ENCODE results near the gene KIR2DL3. TPM values are rescaled to one million over a fixed set of nuclear protein-coding genes. Genes with fewer than 3 reads are reported as not detected.
"Not testable (repeated sequence)": the region's sequence is repeated elsewhere in the genome, so short reads cannot be mapped to it uniquely, and the experiment has no call there.

The KIR2DL3 gene
- total RNA-seq, 1 donor from 2014 or later, result not detected

DNA sequence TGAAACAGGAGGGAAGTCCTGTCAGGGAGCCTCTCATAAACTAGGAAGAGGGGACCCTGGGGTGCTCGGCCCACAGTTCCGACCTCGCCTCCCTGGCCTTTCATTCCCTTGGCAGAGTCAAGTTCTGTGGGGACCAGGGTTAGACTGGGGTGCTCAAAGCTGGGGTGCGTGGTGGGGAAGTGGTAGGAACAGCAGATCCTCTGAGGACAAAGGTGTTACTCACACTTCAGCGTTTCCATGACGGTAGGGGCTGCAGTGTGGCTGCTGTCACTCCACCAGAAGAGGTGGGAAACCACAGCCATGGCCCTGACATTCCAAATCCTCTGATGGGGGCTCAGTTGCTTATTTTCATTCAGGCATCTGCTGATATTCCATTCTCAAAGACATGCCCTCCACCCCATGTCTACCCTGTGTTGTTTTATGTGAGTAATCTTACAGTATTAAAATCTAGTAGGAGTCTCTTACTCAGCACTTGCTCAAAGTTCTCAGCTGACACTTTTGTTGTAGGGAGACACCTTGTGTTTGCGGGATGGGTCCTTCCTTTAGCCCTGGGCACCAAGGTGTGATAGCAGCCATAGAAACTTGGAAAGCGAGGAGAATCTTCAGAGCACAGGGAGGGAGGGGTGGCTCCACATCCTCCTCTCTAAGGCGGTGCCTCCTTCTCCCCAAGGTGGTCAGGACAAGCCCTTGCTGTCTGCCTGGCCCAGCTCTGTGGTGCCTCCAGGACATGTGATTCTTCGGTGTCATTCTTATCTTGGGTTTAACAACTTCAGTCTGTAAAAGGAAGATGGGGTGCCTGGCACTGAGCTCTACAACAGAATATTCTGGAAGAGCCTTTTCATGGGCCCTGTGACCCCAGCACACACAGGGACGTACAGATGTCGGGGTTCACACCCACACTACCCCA, 18.1 kb downstream of the KIR2DL3 start:
- H3K9me3 Mint-ChIP-seq; DNase-seq (ENCODE audit: low spot score); H3K27me3 Mint-ChIP-seq (ENCODE audit: low read depth); H3K4me1 Mint-ChIP-seq (ENCODE audit: low read depth); H3K36me3 Mint-ChIP-seq (ENCODE audit: low read depth); H3K27ac Mint-ChIP-seq; intact Hi-C loops (cut with micrococcal nuclease); H3K4me3 Mint-ChIP-seq (ENCODE audit: low read depth): not testable (repeated sequence)

- H3K9me3 Mint-ChIP-seq; DNase-seq (ENCODE audit: low spot score); intact Hi-C loops (cut with micrococcal nuclease); H3K36me3 Mint-ChIP-seq (ENCODE audit: low read depth); H3K4me3 Mint-ChIP-seq (ENCODE audit: low read depth); H3K27ac Mint-ChIP-seq; H3K27me3 Mint-ChIP-seq (ENCODE audit: low read depth); H3K4me1 Mint-ChIP-seq (ENCODE audit: low read depth): not testable (repeated sequence)
Observed at GRCh38 chr19:54758577-54758976, 20.3 kb downstream of the KIR2DL3 start.

DNA sequence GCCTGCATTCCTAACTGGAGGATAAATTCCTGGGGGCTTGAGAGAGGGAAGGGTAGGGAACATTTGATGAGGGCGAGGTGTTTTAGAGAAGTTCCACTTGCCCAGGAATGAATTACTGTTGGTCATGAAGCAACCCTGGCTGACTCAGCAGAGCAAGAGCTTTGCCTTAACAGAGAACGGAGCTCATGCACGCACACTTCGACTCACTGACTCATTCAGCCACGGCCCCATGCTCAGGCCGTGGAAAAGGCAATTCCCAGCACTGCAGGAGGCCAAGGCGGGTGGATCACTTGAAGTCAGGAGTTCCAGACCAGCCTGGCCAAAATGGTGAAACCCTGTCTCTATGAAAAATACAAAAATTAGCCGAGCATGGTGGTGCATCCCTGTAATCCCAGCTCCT, 25.9 kb downstream of the KIR2DL3 start:
- H3K27ac Mint-ChIP-seq; H3K27me3 Mint-ChIP-seq (ENCODE audit: low read depth); H3K4me1 Mint-ChIP-seq (ENCODE audit: low read depth); intact Hi-C loops (cut with micrococcal nuclease); H3K9me3 Mint-ChIP-seq; DNase-seq (ENCODE audit: low spot score); H3K36me3 Mint-ChIP-seq (ENCODE audit: low read depth); H3K4me3 Mint-ChIP-seq (ENCODE audit: low read depth): not testable (repeated sequence)

DNA sequence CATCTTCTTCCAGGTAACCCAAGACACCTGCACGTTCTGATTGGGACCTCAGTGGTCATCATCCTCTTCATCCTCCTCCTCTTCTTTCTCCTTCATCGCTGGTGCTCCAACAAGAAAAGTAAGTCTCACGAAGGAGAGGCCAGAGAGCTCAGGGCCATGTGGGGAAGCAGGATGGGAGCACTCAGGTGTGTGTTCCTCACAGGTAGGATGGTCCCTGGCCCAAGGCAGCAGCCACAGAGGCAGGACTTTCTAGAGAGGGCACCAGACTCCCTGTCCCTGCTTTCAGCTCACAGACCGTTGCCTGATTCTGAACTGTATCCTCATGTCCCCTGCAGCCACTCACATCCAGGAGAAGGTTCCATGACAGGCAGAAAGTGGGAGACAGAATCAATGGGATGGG, 28.2 kb downstream of the KIR2DL3 start:
- H3K27ac Mint-ChIP-seq; H3K4me1 Mint-ChIP-seq (ENCODE audit: low read depth); H3K9me3 Mint-ChIP-seq; H3K4me3 Mint-ChIP-seq (ENCODE audit: low read depth); intact Hi-C loops (cut with micrococcal nuclease); H3K36me3 Mint-ChIP-seq (ENCODE audit: low read depth); DNase-seq (ENCODE audit: low spot score); H3K27me3 Mint-ChIP-seq (ENCODE audit: low read depth): not testable (repeated sequence)

DNA sequence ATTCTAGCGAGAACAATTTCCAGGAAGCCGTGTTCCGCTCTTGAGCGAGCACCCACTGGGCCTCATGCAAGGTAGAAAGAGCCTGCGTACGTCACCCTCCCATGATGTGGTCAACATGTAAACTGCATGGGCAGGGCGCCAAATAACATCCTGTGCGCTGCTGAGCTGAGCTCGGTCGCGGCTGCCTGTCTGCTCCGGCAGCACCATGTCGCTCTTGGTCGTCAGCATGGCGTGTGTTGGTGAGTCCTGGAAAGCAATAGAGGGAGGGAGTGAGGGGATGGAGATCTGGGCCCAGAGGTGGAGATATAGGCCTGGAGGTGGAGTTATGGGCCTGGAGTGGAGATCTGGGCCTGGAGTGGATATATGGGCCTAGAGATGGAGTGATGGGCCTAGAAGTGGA, 31.3 kb downstream of the KIR2DL3 start, which contains the start of gene KIR2DL1:
Gene KIR2DL1, plus strand, starts transcription at position 148 of the 400 bp plus-strand sequence. Its CDS starts 58 bp downstream, at position 206.
- H3K4me3 Mint-ChIP-seq (ENCODE audit: low read depth); H3K4me1 Mint-ChIP-seq (ENCODE audit: low read depth); H3K27me3 Mint-ChIP-seq (ENCODE audit: low read depth); intact Hi-C loops (cut with micrococcal nuclease); DNase-seq (ENCODE audit: low spot score); H3K36me3 Mint-ChIP-seq (ENCODE audit: low read depth); H3K9me3 Mint-ChIP-seq; H3K27ac Mint-ChIP-seq: not testable (repeated sequence)

- intact Hi-C loops (cut with micrococcal nuclease); H3K4me1 Mint-ChIP-seq (ENCODE audit: low read depth); DNase-seq (ENCODE audit: low spot score); H3K27me3 Mint-ChIP-seq (ENCODE audit: low read depth); H3K4me3 Mint-ChIP-seq (ENCODE audit: low read depth); H3K27ac Mint-ChIP-seq; H3K9me3 Mint-ChIP-seq; H3K36me3 Mint-ChIP-seq (ENCODE audit: low read depth): not testable (repeated sequence)
Observed at GRCh38 chr19:54770511-54770910, 32.2 kb downstream of the KIR2DL3 start.

DNA sequence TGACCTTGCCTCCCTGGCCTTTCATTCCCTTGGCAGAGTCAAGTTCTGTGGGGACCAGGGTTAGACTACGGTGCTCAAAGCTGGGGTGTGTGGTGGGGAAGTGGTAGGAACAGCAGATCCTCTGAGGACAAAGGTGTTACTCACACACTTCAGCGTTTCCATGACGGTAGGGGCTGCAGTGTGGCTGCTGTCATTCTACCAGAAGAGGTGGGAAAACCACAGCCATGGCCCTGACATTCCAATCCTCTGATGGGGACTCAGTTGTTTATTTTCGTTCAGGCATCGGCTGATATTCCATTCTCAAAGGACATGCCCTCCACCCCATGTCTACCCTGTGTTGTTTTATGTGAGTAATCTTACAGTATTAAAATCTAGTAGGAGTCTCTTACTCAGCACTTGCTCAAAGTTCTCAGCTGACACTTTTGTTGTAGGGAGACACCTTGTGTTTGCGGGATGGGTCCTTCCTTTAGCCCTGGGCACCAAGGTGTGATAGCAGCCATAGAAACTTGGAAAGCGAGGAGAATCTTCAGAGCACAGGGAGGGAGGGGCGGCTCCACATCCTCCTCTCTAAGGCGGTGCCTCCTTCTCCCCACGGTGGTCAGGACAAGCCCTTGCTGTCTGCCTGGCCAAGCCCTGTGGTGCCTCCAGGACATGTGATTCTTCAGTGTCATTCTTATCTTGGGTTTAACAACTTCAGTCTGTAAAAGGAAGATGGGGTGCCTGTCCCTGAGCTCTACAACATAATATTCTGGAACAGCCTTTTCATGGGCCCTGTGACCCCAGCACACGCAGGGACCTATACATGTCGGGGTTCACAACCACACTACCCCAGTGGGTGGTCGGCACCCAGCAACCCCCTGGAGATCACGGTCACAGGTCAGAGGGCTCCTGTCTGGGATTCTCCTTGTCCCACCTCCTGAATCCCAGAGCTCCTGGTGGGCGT, 33.0 kb downstream of the KIR2DL3 start:
- H3K27ac Mint-ChIP-seq; H3K36me3 Mint-ChIP-seq (ENCODE audit: low read depth); H3K4me3 Mint-ChIP-seq (ENCODE audit: low read depth); H3K27me3 Mint-ChIP-seq (ENCODE audit: low read depth); DNase-seq (ENCODE audit: low spot score); H3K4me1 Mint-ChIP-seq (ENCODE audit: low read depth); intact Hi-C loops (cut with micrococcal nuclease); H3K9me3 Mint-ChIP-seq: not testable (repeated sequence)

DNA sequence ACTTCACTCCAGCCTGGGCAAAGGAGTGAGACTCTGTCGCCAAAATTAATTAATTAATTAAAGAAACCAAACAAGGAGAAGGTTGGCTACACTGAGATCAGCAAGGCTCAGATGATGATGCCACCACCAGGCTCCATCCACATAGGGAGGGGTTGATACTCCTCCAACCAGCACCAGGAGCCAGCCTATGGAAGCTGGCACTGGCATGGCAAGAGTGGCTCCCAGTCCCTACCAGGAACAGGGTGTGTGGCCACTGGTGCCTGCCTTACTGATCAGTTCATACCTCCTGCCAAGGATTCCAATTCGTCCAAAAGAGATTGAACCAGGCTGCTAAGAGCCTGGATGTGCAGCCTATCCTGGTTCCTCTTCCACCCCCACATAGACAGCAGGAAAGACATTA, 34.4 kb downstream of the KIR2DL3 start:
- H3K9me3 Mint-ChIP-seq; intact Hi-C loops (cut with micrococcal nuclease); H3K36me3 Mint-ChIP-seq (ENCODE audit: low read depth); H3K27ac Mint-ChIP-seq; DNase-seq (ENCODE audit: low spot score); H3K4me1 Mint-ChIP-seq (ENCODE audit: low read depth); H3K27me3 Mint-ChIP-seq (ENCODE audit: low read depth); H3K4me3 Mint-ChIP-seq (ENCODE audit: low read depth): not testable (repeated sequence)

GRCh38 chr19:54775095-54775815, 36.9 kb downstream of the KIR2DL3 start:
- H3K36me3 Mint-ChIP-seq (ENCODE audit: low read depth); H3K4me3 Mint-ChIP-seq (ENCODE audit: low read depth); DNase-seq (ENCODE audit: low spot score); intact Hi-C loops (cut with micrococcal nuclease); H3K9me3 Mint-ChIP-seq; H3K27ac Mint-ChIP-seq; H3K27me3 Mint-ChIP-seq (ENCODE audit: low read depth); H3K4me1 Mint-ChIP-seq (ENCODE audit: low read depth): not testable (repeated sequence)

DNA sequence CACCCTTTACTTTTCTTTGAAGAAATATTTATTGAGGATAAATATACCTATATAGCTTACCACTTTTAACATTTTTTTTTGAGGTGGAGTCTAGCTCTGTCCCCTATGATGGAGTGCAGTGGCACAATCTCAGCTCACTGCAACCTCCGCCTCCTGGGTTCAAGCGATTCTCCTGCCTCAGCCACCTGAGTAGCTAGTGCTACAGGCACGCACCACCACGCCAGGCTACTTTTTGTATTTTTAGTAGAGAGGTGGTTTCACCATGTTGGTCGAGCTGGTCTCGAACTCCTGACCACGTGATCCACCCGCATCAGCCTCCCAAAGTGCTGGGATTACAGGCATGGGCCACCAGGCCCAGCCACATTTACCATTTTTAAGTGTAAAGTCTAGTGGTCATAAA, 37.5 kb downstream of the KIR2DL3 start:
- intact Hi-C loops (cut with micrococcal nuclease); H3K9me3 Mint-ChIP-seq; H3K4me1 Mint-ChIP-seq (ENCODE audit: low read depth); H3K27me3 Mint-ChIP-seq (ENCODE audit: low read depth); H3K27ac Mint-ChIP-seq; H3K36me3 Mint-ChIP-seq (ENCODE audit: low read depth); H3K4me3 Mint-ChIP-seq (ENCODE audit: low read depth); DNase-seq (ENCODE audit: low spot score): not testable (repeated sequence)

- H3K4me3 Mint-ChIP-seq (ENCODE audit: low read depth); H3K27me3 Mint-ChIP-seq (ENCODE audit: low read depth); H3K4me1 Mint-ChIP-seq (ENCODE audit: low read depth); H3K9me3 Mint-ChIP-seq; H3K27ac Mint-ChIP-seq; H3K36me3 Mint-ChIP-seq (ENCODE audit: low read depth); DNase-seq (ENCODE audit: low spot score); intact Hi-C loops (cut with micrococcal nuclease): not testable (repeated sequence)
Observed at GRCh38 chr19:54777851-54778250, 39.5 kb downstream of the KIR2DL3 start.

DNA sequence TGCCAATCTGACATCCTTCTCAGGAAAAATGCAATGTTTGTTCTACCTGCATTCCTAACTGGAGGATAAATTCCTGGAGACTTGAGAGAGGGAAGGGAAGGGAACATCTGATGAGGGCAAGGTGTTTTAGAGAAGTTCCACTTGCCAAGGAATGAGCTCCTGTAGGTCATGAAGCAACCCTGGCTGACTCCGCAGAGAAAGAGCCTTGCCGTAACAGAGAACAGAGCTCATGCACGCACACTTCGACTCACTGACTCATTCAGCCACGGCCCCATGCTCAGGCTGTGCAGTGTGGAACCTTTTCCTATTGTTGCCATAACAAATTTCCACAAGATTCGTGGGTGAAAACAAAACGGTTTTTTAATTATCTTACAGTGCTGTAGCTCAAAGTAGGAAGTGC, 40.6 kb downstream of the KIR2DL3 start:
- H3K4me1 Mint-ChIP-seq (ENCODE audit: low read depth); H3K27ac Mint-ChIP-seq; H3K4me3 Mint-ChIP-seq (ENCODE audit: low read depth); intact Hi-C loops (cut with micrococcal nuclease); H3K27me3 Mint-ChIP-seq (ENCODE audit: low read depth); H3K36me3 Mint-ChIP-seq (ENCODE audit: low read depth); DNase-seq (ENCODE audit: low spot score); H3K9me3 Mint-ChIP-seq: not testable (repeated sequence)

Data from activated T-helper 2 cell treated with anti-CD3 and anti-CD28 coated beads, Interferon-gamma antibody, Interleukin-2, Interleukin-4, amounts not matched to agents 10 μg/mL and 5 μg/mL and 100 μg/mL, durations not matched to agents 14 hours and 24 hours and 36 hours (primary cell).